ENCODE data around the gene AKAP13.

Gene AKAP13

DNA sequence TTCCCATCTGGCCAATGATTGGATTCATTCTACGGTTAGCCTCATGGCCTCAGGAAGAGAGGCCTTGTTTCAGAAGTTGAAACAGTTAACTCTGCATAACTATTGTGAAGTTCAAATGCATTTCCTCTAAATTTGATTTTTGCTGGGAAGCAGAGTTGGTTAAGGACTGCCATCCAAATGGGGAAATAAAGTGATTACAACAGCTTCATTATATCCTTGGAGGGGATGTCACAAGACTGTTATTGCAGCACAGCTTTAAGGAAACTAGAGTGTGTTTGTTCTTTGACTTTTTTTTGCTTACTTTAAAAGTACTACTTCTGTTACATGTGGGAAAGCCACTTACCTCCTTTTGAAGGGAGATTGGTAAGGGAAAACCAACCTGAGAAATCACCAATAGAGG is 164.8 kb downstream of the AKAP13 start:
- no peak for DNase-seq

DNA sequence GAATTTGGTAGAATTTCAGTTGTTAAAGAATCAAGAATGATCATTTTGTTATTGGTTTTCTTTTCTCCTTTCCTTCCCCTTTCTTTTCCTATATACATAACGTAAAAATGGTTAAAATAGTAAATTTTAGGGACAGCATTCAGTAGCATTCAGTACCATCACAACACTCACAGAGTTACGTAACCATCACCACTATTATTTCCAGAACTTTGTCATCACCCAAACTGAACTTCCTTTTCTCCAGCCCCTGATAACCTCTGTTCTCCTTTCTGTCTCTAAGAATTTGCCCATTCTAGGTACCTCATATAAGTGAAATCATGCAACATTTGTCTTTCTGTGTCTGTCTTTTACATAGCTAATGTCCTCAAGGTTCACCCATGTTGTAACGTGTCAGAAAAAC is 165.3 kb downstream of the AKAP13 start:
- no peak for DNase-seq

- DNase-seq, result no peak
These were observed 167.0 kb downstream of the AKAP13 start for GRCh38 chr15:85547386-85547785.

GRCh38 chr15:85550283-85550682 is 169.9 kb downstream of the AKAP13 start:
- DNase-seq, result no peak

DNA sequence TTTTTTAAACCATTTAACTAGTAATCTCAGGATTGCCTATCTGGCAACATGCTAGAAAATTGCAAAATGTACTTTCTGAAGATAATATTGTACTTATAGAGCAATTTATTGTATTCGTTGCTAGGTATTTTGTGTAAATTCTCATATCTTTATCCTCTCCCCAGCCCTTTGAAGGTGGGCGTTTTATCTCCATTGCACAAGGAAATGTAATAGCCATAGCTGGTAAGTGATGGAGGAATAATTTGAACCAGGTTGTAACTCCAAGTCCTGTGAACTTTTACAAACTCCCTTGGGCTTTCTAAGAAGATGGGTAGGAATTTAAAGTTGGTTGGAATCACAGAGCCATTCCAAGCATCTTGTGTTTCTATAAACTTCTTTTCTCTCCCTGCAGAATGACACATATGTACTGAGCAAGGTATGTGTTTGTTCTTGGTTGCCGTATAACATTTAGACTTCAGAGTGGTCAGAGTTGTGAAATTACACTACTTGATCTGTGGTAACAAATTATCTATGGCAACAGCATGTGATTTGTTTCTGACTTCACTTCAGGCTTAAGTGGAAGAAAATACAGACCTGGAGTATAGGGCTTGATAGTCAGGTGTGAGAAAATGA is 170.9 kb downstream of the AKAP13 start:
- no peak for DNase-seq

GRCh38 chr15:85554852-85555521 is 174.6 kb downstream of the AKAP13 start:
- DNase-seq, result no peak

- DNase-seq, result no peak
These were observed 175.6 kb downstream of the AKAP13 start for GRCh38 chr15:85555875-85556617.

GRCh38 chr15:85556618-85556895 is 176.2 kb downstream of the AKAP13 start:
- no peak for DNase-seq

DNA sequence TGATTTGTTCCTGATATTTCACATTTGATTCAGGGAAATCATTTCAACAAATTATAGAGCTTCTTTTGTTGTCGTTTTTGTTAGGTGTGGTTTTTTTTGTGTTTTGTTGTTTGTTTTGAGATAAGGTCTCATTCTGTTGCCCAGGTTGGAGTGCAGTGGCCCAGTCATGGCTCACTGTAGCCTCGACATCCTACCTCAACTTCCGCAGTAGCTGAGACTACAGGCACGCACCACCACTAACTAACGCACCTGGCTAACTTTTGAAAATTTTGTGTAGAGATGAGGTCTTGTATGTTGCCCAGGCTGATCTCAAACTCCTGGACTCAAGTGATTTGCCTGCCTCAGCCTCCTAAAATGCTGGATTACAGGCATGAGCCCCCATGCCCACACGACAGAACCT is 177.0 kb downstream of the AKAP13 start:
- no peak for DNase-seq

GRCh38 chr15:85558848-85559247 is 178.4 kb downstream of the AKAP13 start:
- DNase-seq, result no peak

DNA sequence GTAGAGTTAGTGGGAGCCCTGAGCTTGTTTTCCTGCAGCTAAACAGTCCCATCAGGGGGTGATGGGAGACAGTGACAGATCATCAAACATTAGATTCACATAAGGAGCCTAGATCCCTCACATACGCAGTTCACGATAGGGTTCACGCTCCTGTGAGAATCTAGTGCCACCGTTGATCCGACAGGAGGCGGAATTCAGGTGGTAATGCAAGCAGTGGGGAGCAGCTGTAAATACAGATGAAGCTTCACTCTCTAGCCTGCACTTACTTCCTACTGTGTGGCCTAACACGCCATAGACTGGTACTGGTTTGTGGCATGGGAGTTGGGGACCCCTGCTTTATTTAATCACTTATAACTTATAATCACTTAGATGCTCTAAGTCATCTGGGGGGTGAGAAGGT is 179.1 kb downstream of the AKAP13 start:
- no peak for DNase-seq

DNA sequence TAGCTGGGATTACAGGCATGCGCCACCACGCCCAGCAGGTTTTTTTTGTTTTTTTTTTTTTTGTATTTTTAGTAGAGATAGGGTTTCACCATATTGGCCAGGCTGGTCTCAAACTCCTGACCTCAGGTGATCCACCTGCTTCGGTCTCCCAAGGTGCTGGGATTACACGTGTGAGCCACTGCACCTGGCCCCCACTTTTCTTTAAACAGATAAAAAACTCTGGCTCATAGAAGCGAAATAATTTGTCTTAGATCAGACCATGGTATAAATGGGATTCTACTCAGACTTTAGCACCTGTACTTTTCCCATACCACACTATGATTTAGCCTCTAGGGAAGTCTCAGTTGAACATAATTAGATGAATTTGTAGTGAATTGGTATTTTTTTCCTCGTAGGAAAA is 182.4 kb downstream of the AKAP13 start:
- no peak for DNase-seq

DNA sequence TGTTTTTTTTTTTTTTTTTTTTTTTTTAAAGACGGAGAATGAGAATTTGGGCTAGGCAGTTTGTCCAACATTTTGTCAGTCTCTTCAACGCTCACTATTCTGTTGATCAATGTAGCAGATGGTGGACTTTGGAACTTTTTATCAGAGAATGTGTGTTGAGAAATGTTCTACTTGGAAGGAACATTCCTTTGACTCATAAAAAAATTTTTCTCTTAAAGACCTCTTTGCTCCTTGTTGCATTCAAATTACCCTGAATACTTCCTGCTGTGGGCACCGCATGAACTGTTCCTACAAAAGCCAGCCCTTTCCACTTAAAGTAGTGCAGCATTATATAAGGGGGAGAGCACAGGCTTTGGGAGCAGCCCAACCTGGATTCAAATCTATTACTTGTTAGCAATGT is 182.9 kb downstream of the AKAP13 start:
- no peak for DNase-seq

GRCh38 chr15:85563731-85564130 is 183.3 kb downstream of the AKAP13 start:
- DNase-seq, result no peak

GRCh38 chr15:85564686-85565085 is 184.3 kb downstream of the AKAP13 start:
- DNase-seq, result no peak

DNA sequence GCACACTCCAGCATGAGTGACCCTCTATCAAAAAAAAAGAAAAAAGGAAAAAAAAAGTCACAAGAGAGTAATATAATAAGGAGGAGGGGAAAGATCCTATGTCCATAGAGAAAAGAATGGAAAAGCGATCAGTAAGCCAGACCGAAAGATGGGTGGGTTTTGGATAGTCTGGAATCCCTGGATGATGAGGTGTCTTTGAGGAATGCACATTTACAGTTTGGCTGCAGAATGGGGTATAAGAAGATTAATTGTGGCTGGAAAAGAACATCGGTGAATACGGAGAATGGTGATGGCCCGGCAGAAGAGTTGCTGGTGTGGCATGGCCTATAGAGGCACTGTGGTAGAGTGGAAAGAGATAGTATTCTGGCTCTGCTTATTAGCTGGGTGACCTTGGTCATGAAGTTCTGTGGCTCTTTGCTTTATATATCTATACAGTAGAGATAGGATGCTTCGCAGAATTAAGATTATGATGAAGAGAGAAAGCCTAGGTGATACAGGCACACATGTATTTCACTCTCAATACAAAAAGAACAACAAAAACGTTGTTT is 187.9 kb downstream of the AKAP13 start:
- DNase-seq, result no peak

DNA sequence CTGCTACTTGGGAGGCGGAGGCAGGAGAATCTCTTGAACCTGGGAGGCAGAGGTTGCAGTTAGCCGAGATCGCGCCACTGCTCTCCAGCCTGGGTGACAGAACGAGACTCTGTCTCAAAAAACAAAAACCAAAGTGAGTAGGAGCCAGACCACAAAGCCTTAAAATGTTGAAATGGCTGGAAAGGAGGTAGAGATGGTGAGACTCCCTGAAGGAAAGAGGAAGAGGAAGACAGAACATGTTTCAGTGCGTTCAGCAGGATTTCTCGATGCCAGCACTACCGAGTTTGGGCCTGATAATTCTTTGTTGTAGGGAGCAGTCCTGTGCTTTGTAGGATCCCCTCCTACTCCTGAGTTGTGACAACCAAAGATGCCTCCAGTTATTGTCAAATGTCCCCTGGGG is 189.9 kb downstream of the AKAP13 start:
- DNase-seq, result no peak

DNA sequence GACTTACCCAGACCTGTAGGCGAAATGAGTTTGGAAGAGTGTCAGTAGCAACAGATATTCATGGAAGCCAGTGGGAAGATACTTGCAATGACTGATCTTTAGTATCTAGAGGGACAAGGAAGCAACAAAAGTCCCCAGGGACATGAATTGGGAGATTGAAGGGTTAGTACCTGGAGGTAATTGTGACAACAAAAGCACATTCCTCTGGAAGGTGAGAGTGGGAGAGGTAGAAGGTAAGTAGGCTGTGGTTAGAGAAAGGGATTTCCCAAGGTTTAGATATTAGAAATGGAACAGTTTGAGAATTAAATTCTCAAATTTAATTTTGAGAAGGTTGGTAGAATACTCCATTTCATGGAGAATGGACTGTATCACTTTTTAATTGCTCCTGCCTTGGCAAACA is 191.4 kb downstream of the AKAP13 start:
- no peak for DNase-seq

DNA sequence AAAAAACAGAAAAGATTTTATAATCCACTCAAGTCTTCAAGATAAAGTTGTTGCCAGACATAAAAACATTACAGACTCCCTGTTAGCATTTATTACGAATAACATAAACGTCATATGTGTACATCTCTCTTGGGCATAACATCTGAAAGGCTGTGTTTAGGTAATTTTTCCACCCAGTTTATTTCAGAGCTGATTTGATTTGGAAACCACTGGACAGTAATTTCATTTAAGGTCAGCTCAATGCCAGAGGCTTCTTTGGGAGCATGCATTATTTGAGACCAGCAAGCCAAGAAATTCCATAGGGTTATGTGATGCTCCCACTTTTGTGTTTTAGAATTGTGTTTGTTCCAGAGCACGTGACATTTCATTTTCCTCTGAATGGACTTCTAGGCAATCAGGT is 196.0 kb downstream of the AKAP13 start:
- DNase-seq, result no peak

GRCh38 chr15:85578941-85579701 is 198.7 kb downstream of the AKAP13 start:
- DNase-seq, result no peak

DNA sequence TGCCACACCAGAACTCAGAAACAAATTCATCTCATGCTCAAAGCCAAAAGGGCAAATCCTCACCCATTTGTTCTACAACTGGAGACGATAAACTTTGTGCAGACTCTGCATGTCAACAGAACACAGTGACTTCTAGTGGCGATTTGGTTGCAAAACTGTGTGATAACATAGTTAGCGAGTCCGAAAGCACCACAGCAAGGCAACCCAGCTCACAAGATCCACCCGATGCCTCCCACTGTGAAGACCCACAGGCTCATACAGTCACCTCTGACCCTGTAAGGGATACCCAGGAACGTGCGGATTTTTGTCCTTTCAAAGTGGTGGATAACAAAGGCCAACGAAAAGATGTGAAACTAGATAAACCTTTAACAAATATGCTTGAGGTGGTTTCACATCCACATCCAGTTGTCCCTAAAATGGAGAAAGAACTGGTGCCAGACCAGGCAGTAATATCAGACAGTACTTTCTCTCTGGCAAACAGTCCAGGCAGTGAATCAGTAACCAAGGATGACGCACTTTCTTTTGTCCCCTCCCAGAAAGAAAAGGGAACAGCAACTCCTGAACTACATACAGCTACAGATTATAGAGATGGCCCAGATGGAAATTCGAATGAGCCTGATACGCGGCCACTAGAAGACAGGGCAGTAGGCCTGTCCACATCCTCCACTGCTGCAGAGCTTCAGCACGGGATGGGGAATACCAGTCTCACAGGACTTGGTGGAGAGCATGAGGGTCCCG is 199.7 kb downstream of the AKAP13 start:
- DNase-seq, result no peak

- peak; percentile 37 for DNase-seq
These were observed 200.5 kb downstream of the AKAP13 start for GRCh38 chr15:85580879-85581278.

GRCh38 chr15:85581495-85581894 is 201.1 kb downstream of the AKAP13 start:
- peak; percentile 29 for DNase-seq

All from activated effector memory CD4-positive, alpha-beta T cell treated with Interleukin-2 at 50 U/mL for 16 hours (primary cell).